Measurements from ENCODE around the gene MYO1H.

The MYO1H gene

GRCh38 chr12:109387425-109388166 lies 39.9 kb downstream of the MYO1H start (continued):
- TF ChIP-seq TRIM28 (IDR thresholded peaks at IDR 0.05; ENCODE audit: borderline replicate concordance, low read length) (peak; percentile 97; the same call in 1 of the 2 replicates), ZNF169 (tag by site-specific recombination; IDR thresholded peaks at IDR 0.05) (no peak), KLF9 (tag by site-specific recombination; IDR thresholded peaks at IDR 0.05; ENCODE audit: low read depth) (no peak), ZNF350 (tag by site-specific recombination; IDR thresholded peaks at IDR 0.05) (no peak), CTCF (tag by site-specific recombination; IDR thresholded peaks at IDR 0.05) (peak; percentile 43; the same call in 1 of the 2 replicates), ZNF654 (tag by site-specific recombination; IDR thresholded peaks at IDR 0.05; ENCODE audit: low read depth) (peak; percentile 74), GLIS2 (tag by site-specific recombination; IDR thresholded peaks at IDR 0.05) (no peak), ZNF555 (tag by site-specific recombination; conservative IDR thresholded peaks at IDR 0.05) (no peak), ZNF660 (tag by site-specific recombination; IDR thresholded peaks at IDR 0.05) (0 out of 2 replicates have a peak, but pooled peaks have one; percentile 64), ZBTB20 (tag by site-specific recombination; IDR thresholded peaks at IDR 0.05) (no peak), KLF8 (tag by site-specific recombination; IDR thresholded peaks at IDR 0.05) (no peak), ZNF629 (tag by site-specific recombination; IDR thresholded peaks at IDR 0.05) (no peak), ZFP37 (tag by site-specific recombination; IDR thresholded peaks at IDR 0.05) (no peak), ZNF558 (tag by site-specific recombination; IDR thresholded peaks at IDR 0.05) (no peak), ZNF324 (tag by site-specific recombination; IDR thresholded peaks at IDR 0.05) (no peak), ZNF792 (tag by site-specific recombination; IDR thresholded peaks at IDR 0.05) (no peak), GLIS1 (tag by site-specific recombination; IDR thresholded peaks at IDR 0.05) (no peak), ZNF677 (tag by site-specific recombination; IDR thresholded peaks at IDR 0.05) (no peak), ZSCAN16 (tag by site-specific recombination; IDR thresholded peaks at IDR 0.05) (no peak), GFI1B (tag by site-specific recombination; IDR thresholded peaks at IDR 0.05) (no peak), HOXD13 (CRISPR knock-in tag; IDR thresholded peaks at IDR 0.05; ENCODE audit: borderline replicate concordance) (no peak), ZNF16 (tag by site-specific recombination; IDR thresholded peaks at IDR 0.05; ENCODE audit: low read depth) (no peak)

GRCh38 chr12:109388167-109388563 lies 40.5 kb downstream of the MYO1H start:
- CTCF ChIA-PET, result interaction anchor here (0.6 to 4.9 kb wide), 12 partner anchors 10 to 289 kb away, joined by 3 to 93 read pairs (median 6); no protein-coding TSS in a partner anchor
- no peaks in the 10 kb centered on the region for H3K9me3 ChIP-seq (ENCODE audit: control insufficient read depth, insufficient read depth, low read depth, low read length)
- no peaks in the 10 kb centered on the region for H3K4me1 ChIP-seq (ENCODE audit: control insufficient read depth, insufficient read depth, low read length)
- H3K27ac ChIP-seq (ENCODE audit: extremely low read depth, low read depth, low read length), result no peak overlapping the region
- POLR2A ChIA-PET, result no interaction called here
- H3K36me3 ChIP-seq (ENCODE audit: control insufficient read depth in 2 of 2, insufficient read depth in 1 of 2, low read length in 2 of 2), result no peaks in the 10 kb centered on the region
- TF ChIP-seq ZNF624 (tag by site-specific recombination; IDR thresholded peaks at IDR 0.05), result no peak
- no peak for TF ChIP-seq ZNF202 (tag by site-specific recombination; IDR thresholded peaks at IDR 0.05; ENCODE audit: borderline replicate concordance)
- TF ChIP-seq INSM2 (tag by site-specific recombination; IDR thresholded peaks at IDR 0.05), result no peak
- TF ChIP-seq ZNF560 (tag by site-specific recombination; IDR thresholded peaks at IDR 0.05; ENCODE audit: borderline replicate concordance), result no peak
- TF ChIP-seq ZNF521 (tag by site-specific recombination; IDR thresholded peaks at IDR 0.05), result no peak
- no peak for TF ChIP-seq ZNF426 (tag by site-specific recombination; IDR thresholded peaks at IDR 0.05)
- TF ChIP-seq KLF17 (tag by site-specific recombination; IDR thresholded peaks at IDR 0.05), result no peak
- no peak for TF ChIP-seq ZNF792 (tag by site-specific recombination; IDR thresholded peaks at IDR 0.05)
- no peak overlapping the region for H3K4me3 ChIP-seq (ENCODE audit: low read depth, low read length)
